RWPE2 (cell line): ENCODE results near the gene MEG3.

Experiments
- ATAC-seq: fragments of 200-7000 bp; cut with Tn5 transposase; 3 replicates; pipeline ENCODE4 v1.9.1; 2021; ENCODE audit warnings: low read depth
- DNase-seq: peaks from one replicate; pipeline ENCODE4 v3.0.0-alpha.2; 2020; ENCODE audit warnings: low spot score
- H3K27ac ChIP-seq: fragments of 450-650 bp; 2 replicates; pipeline ENCODE4 v1.5.1; 2017; ENCODE audit warnings: mild to moderate bottlenecking; ENCODE audit not compliant: poor library complexity, severe bottlenecking
- H3K27me3 ChIP-seq: fragments of 250-450 bp; sonication (Bioruptor Pico); 2 replicates; pipeline ENCODE4 v1.5.1; 2021; ENCODE audit warnings: mild to moderate bottlenecking, moderate library complexity; ENCODE audit not compliant: insufficient read depth, poor library complexity, severe bottlenecking
- H3K36me3 ChIP-seq: fragments of 250-450 bp; sonication (Bioruptor Pico); 2 replicates; pipeline ENCODE4 v1.5.1; 2020; ENCODE audit warnings: low read depth, mild to moderate bottlenecking, moderate library complexity
- H3K4me1 ChIP-seq: fragments of 250-450 bp; sonication (Bioruptor Pico); 2 replicates; pipeline ENCODE4 v1.5.1; 2021; ENCODE audit warnings: mild to moderate bottlenecking, moderate library complexity; ENCODE audit not compliant: insufficient read depth, poor library complexity, severe bottlenecking
- H3K4me3 ChIP-seq: fragments of 250-450 bp; sonication (Bioruptor Pico); 2 replicates; pipeline ENCODE4 v1.5.1; 2021; ENCODE audit warnings: mild to moderate bottlenecking, moderate library complexity; ENCODE audit not compliant: severe bottlenecking
- H3K9me3 ChIP-seq: fragments of 250-450 bp; sonication (Bioruptor Pico); 2 replicates; pipeline ENCODE4 v1.5.1; 2021; ENCODE audit warnings: mild to moderate bottlenecking, moderate library complexity; ENCODE audit not compliant: severe bottlenecking
- CTCF ChIP-seq: fragments of 450-650 bp; IDR thresholded peaks from one replicate; pipeline ENCODE4 v1.5.1; 2017; ENCODE audit warnings: mild to moderate bottlenecking, moderate library complexity; ENCODE audit not compliant: poor library complexity, severe bottlenecking

MEG3 gene

GRCh38 chr14:100802179-100802578 is 23.7 kb upstream of the MEG3 start:
- Histone ChIP-seq H3K4me3 (no peak overlapping the region), H3K27ac (no peak overlapping the region), H3K36me3 (no peaks in the 10 kb centered on the region), H3K4me1 (no peaks in the 10 kb centered on the region), H3K27me3 (peaks cover 5% of the 10 kb centered on the region), H3K9me3 (no peaks in the 10 kb centered on the region)
- no peak for TF ChIP-seq CTCF
- DNase-seq (no peak), ATAC-seq (no peak)

GRCh38 chr14:100802766-100803165 is 23.2 kb upstream of the MEG3 start:
- no peak for ATAC-seq
- Histone ChIP-seq H3K27ac (no peak overlapping the region), H3K4me1 (no peaks in the 10 kb centered on the region), H3K27me3 (peaks cover 5% of the 10 kb centered on the region), H3K9me3 (no peaks in the 10 kb centered on the region), H3K36me3 (no peaks in the 10 kb centered on the region), H3K4me3 (no peak overlapping the region)
- DNase-seq: no peak
- no peak for TF ChIP-seq CTCF

GRCh38 chr14:100803226-100803625 is 22.7 kb upstream of the MEG3 start:
- Histone ChIP-seq H3K9me3 (no peaks in the 10 kb centered on the region), H3K27me3 (peaks cover 5% of the 10 kb centered on the region), H3K4me1 (no peaks in the 10 kb centered on the region), H3K36me3 (no peaks in the 10 kb centered on the region), H3K27ac (no peak overlapping the region), H3K4me3 (no peak overlapping the region)
- no peak for TF ChIP-seq CTCF
- no peak for DNase-seq
- ATAC-seq: no peak; the same call in 2 of the 3 replicates

GRCh38 chr14:100803676-100804075 is 22.2 kb upstream of the MEG3 start:
- H3K9me3 ChIP-seq: peaks cover 2% of the 10 kb centered on the region
- no peak overlapping the region for H3K27ac ChIP-seq
- no peak for ATAC-seq
- no peak overlapping the region for H3K4me3 ChIP-seq
- no peak for TF ChIP-seq CTCF
- no peak for DNase-seq
- no peaks in the 10 kb centered on the region for H3K36me3 ChIP-seq
- peaks cover 2% of the 10 kb centered on the region for H3K27me3 ChIP-seq
- no peaks in the 10 kb centered on the region for H3K4me1 ChIP-seq

DNA sequence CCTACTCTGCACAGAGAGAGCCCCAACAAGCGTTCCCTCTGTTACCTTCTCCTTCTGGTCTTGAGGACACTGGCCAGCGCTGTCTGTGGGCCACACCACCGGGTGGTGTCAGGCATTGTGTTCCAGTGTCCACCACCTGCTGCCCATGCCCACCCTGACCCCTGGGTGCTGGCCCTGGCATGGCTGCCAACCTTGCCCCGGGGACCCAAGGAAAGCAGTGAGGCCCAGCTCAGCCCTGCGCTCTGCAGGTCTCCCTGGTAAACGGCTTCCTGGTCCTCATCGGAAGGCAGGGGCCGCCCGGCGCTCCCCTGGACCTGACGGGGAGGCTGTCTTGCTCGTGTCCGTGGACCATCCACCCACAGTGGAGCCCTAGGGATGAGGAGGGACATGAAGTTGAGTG is 21.8 kb upstream of the MEG3 start:
- H3K9me3 ChIP-seq: peaks cover 6% of the 10 kb centered on the region
- no peaks in the 10 kb centered on the region for H3K27me3 ChIP-seq
- H3K4me1 ChIP-seq: no peaks in the 10 kb centered on the region
- no peak for TF ChIP-seq CTCF
- no peak for DNase-seq
- no peak overlapping the region for H3K4me3 ChIP-seq
- no peak for ATAC-seq
- no peaks in the 10 kb centered on the region for H3K36me3 ChIP-seq
- no peak overlapping the region for H3K27ac ChIP-seq
